IMR-90 (cell line): Measurements from ENCODE around the gene CDKL5. TPM values are rescaled to one million over a fixed set of nuclear protein-coding genes. Genes with fewer than 3 reads are reported as not detected.

ENCODE experiments used
- ATAC-seq: fragments of 200-7000 bp; cut with Tn5 transposase; 2 replicates; pipeline ENCODE4 v1.9.1; 2020; ENCODE audit warnings: low read depth, mild to moderate bottlenecking, moderate library complexity
- BruUV-seq: library from RNA; stranded (reverse); fragments of 400-500 nt; replicated peaks from 2 replicates; lab custom pipeline; 2021; lab: Mats Ljungman, UMichigan
- CTCF ChIA-PET: fragments of 300-600 bp; formaldehyde crosslinking; extraction: SDS; loops from one replicate; lab custom pipeline; 2021; ENCODE audit warnings: antibody characterized with exemption; lab: Yijun Ruan, JAX
- POLR2A ChIA-PET: fragments of 300-600 bp; sonication (Branson Sonifier 250); formaldehyde crosslinking; loops from one replicate; lab custom pipeline; 2022; ENCODE audit warnings: antibody characterized with exemption; ENCODE audit not compliant: unreplicated experiment; lab: Charles Lee
- DNase-seq: peaks from one replicate; pipeline ENCODE4 v3.0.0; 2013
- H2AFZ ChIP-seq: replicated peaks from 2 replicates; pipeline ENCODE3; 2013; ENCODE audit warnings: low read length, mild to moderate bottlenecking; ENCODE audit not compliant: poor library complexity
- H2AK5ac ChIP-seq: 2 replicates; pipeline ENCODE4 v1.6.1; 2013; ENCODE audit warnings: low read depth, low read length, inconsistent platforms
- H2AK9ac ChIP-seq: replicated peaks from 2 replicates; pipeline ENCODE3; 2013; ENCODE audit warnings: mild to moderate bottlenecking, low read depth, low read length, moderate library complexity; ENCODE audit not compliant: poor library complexity
- H2BK120ac ChIP-seq: 2 replicates; pipeline ENCODE4 v1.6.1; 2013; ENCODE audit warnings: low read depth, low read length, inconsistent platforms
- H2BK15ac ChIP-seq: 3 replicates; pipeline ENCODE4 v1.6.1; 2013; ENCODE audit warnings: low read depth, low read length, inconsistent platforms
- H2BK20ac ChIP-seq: 2 replicates; pipeline ENCODE4 v1.6.1; 2013; ENCODE audit warnings: low read depth, mild to moderate bottlenecking, inconsistent platforms, low read length, moderate library complexity
- H2BK5ac ChIP-seq: 2 replicates; pipeline ENCODE4 v1.6.1; 2013; ENCODE audit warnings: mild to moderate bottlenecking, low read depth, low read length, inconsistent platforms; ENCODE audit not compliant: poor library complexity, severe bottlenecking
- H3K14ac ChIP-seq: replicated peaks from 2 replicates; pipeline ENCODE4 v1.6.1; 2013; ENCODE audit warnings: low read depth, low read length, inconsistent platforms
- H3K18ac ChIP-seq: 2 replicates; pipeline ENCODE4 v1.6.1; 2013; ENCODE audit warnings: low read depth, low read length, control low read depth
- H3K23ac ChIP-seq: 2 replicates; pipeline ENCODE4 v1.6.1; 2013; ENCODE audit warnings: low read depth, low read length, inconsistent platforms
- H3K27ac ChIP-seq: 2 replicates; pipeline ENCODE4 v1.5.1; 2013; ENCODE audit warnings: mild to moderate bottlenecking, control low read depth, low read length; ENCODE audit not compliant: insufficient read depth
- H3K27me3 ChIP-seq: 2 replicates; pipeline ENCODE4 v1.6.1; 2013; ENCODE audit warnings: low read length; ENCODE audit not compliant: control insufficient read depth, insufficient read depth
- H3K36me3 ChIP-seq: 2 replicates; pipeline ENCODE4 v1.6.1; 2013; ENCODE audit warnings: low read length, mixed read lengths; ENCODE audit not compliant: control insufficient read depth, insufficient read depth
- H3K4ac ChIP-seq: 2 replicates; pipeline ENCODE4 v1.6.1; 2013; ENCODE audit warnings: low read depth, low read length, inconsistent platforms
- H3K4me1 ChIP-seq: 2 replicates; pipeline ENCODE4 v1.6.1; 2013; ENCODE audit warnings: low read length, mixed read lengths; ENCODE audit not compliant: control insufficient read depth, insufficient read depth
- H3K4me2 ChIP-seq: 2 replicates; pipeline ENCODE4 v1.6.1; 2013; ENCODE audit warnings: low read depth, mild to moderate bottlenecking, control low read depth, low read length, moderate library complexity
- H3K4me3 ChIP-seq: 2 replicates; pipeline ENCODE4 v1.5.1; 2013; ENCODE audit warnings: low read depth, mild to moderate bottlenecking, control low read depth, low read length, moderate library complexity; ENCODE audit not compliant: insufficient read depth
- H3K56ac ChIP-seq: 2 replicates; pipeline ENCODE4 v1.6.1; 2013; ENCODE audit warnings: low read length, inconsistent platforms; ENCODE audit not compliant: insufficient read depth; ENCODE audit errors: extremely low read depth
- H3K79me1 ChIP-seq, 2 experiments: 2 replicates each; pipeline ENCODE4 v1.6.1; 2013; ENCODE audit warnings: low read length in 2 of 2, inconsistent platforms in 1 of 2, low read depth in 1 of 2
- H3K9ac ChIP-seq: 2 replicates; pipeline ENCODE4 v1.6.1; 2013; ENCODE audit warnings: low read depth, low read length, control low read depth
- H3K9me1 ChIP-seq: 2 replicates; pipeline ENCODE4 v1.6.1; 2013; ENCODE audit warnings: low read length, inconsistent platforms; ENCODE audit not compliant: insufficient read depth
- H3K9me3 ChIP-seq: 2 replicates; pipeline ENCODE4 v1.6.1; 2013; ENCODE audit warnings: low read length; ENCODE audit not compliant: control insufficient read depth, insufficient read depth
- H4K20me1 ChIP-seq: 2 replicates; pipeline ENCODE4 v1.6.1; 2013; ENCODE audit warnings: low read length, inconsistent platforms; ENCODE audit not compliant: insufficient read depth
- H4K5ac ChIP-seq: 2 replicates; pipeline ENCODE4 v1.6.1; 2013; ENCODE audit warnings: mild to moderate bottlenecking, low read depth, low read length, control low read depth
- H4K8ac ChIP-seq, 2 experiments: 2 replicates each; pipeline ENCODE4 v1.6.1; 2013; ENCODE audit warnings: low read depth in 2 of 2, low read length in 2 of 2, control low read depth in 1 of 2, inconsistent platforms in 1 of 2
- H4K91ac ChIP-seq: 2 replicates; pipeline ENCODE4 v1.6.1; 2013; ENCODE audit warnings: low read depth, low read length, inconsistent platforms; ENCODE audit not compliant: insufficient read depth
- BHLHE40 ChIP-seq: fragments of 150-350 bp; IDR thresholded peaks from 2 replicates; pipeline ENCODE4 v1.6.1; 2016; ENCODE audit warnings: mild to moderate bottlenecking, low read depth, low read length
- CHD1 ChIP-seq: IDR thresholded peaks from 2 replicates; pipeline ENCODE4 v1.6.1; 2012; ENCODE audit warnings: low read depth, low read length, improper control_type of control experiment
- MAFK ChIP-seq: IDR thresholded peaks from 2 replicates; pipeline ENCODE4 v1.6.1; 2012; ENCODE audit warnings: low read depth, low read length, improper control_type of control experiment
- MAZ ChIP-seq: IDR thresholded peaks from 2 replicates; pipeline ENCODE4 v1.6.1; 2012; ENCODE audit warnings: low read depth, mild to moderate bottlenecking, low read length, improper control_type of control experiment, moderate library complexity, borderline replicate concordance
- NFE2L2 ChIP-seq: fragments of 150-350 bp; IDR thresholded peaks from 2 replicates; pipeline ENCODE4 v1.6.1; 2016; ENCODE audit warnings: low read depth, mild to moderate bottlenecking, low read length
- USF2 ChIP-seq: fragments of 150-350 bp; IDR thresholded peaks from 2 replicates; pipeline ENCODE4 v1.6.1; 2017; ENCODE audit warnings: mild to moderate bottlenecking, antibody characterized with exemption, low read length, low read depth
- WGBS, 2 experiments: methylation state at CpG; one replicate each; pipeline versions ENCODE4 v1.1.5 to v1.1.7; 2013; ENCODE audit warnings: missing lambda C conversion rate in 2 of 2; ENCODE audit not compliant: insufficient read length in 1 of 2; ENCODE audit errors: extremely low coverage in 2 of 2; 5-methylcytosine and 5-hydroxymethylcytosine counted together
- dilution Hi-C: fragments of 300-500 bp; cut with HindIII; formaldehyde crosslinking; loops from one replicate; pipeline ENCODE4 v1.14.3; 2018; ENCODE audit warnings: low sequenced_read_pairs; ENCODE audit not compliant: unreplicated experiment
- in situ Hi-C: fragments of 300-500 bp; cut with MboI; formaldehyde crosslinking; loops from 3 replicates; pipeline ENCODE4 v1.14.3; 2019; ENCODE audit warnings: low sequenced_read_pairs, inconsistent platforms, mixed read lengths
- intact Hi-C: fragments of 100-400 bp; cut with micrococcal nuclease; formaldehyde crosslinking; loops from 2 replicates; pipeline ENCODE4 v1.10.0; 2022
- polyA plus RNA-seq, 3 experiments: library from polyadenylated mRNA; depleted of rRNA; stranded (reverse); fragments of >200 nt; gene quantifications; 2 replicates each; pipeline ENCODE4 v1.2.3, GENCODE V29; 2012; ENCODE audit warnings: low replicate concordance in 1 of 3
- total RNA-seq: library from RNA; depleted of rRNA; stranded (reverse); fragments of >200 nt; gene quantifications from 2 replicates; pipeline ENCODE4 v1.2.3, GENCODE V29; 2012
- TF ChIP-seq, protein P1 (sequence below): conservative IDR thresholded peaks from 2 replicates; pipeline ENCODE4 v1.5.1; 2012; ENCODE audit warnings: mild to moderate bottlenecking, low read depth, low read length, improper control_type of control experiment

Gene CDKL5
- total and polyA plus RNA-seq, 2 of the 4 experiments (the other 2 are of a cell fraction), result 3.5 to 9.7 TPM

DNA sequence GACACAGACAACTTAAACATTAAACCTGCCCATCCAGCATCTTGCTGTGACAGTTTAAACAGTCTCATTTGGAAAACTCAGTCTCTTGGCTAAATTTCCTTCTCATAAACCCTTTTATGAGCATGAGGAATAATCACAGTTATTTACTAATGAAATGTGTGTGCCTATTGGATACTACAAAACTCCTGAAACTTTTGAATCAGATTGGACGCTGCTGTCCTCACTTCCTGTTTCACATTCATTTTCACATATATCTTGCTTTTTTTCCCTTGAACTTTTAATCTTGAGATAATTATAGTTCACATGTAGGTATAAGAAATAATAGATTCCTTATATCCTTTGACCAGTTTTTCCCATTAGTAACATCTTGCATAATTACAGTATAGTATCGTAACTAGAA, 111.7 kb downstream of the CDKL5 start:
- Histone ChIP-seq H2AK5ac (no peak overlapping the region), H3K18ac (no peak overlapping the region), H4K8ac (no peak overlapping the region), H3K4me2 (no peak overlapping the region), H4K20me1 (no peaks in the 10 kb centered on the region), H3K9ac (no peak overlapping the region), H3K56ac (no peak overlapping the region), H2AFZ (no peak overlapping the region), H3K79me1 (peaks cover 0 to 2% of the 10 kb centered on the region in 2 experiments; a peak in 1 of 4 replicates), H3K27ac (no peak overlapping the region), H2BK20ac (no peak overlapping the region), H2BK120ac (no peak overlapping the region), H3K36me3 (0 out of 2 replicates have a peak, but pooled peaks cover 2% of the 10 kb centered on the region), H4K5ac (no peak overlapping the region), H3K4ac (no peak overlapping the region), H4K91ac (no peak overlapping the region), H3K27me3 (no peaks in the 10 kb centered on the region), H3K9me3 (no peaks in the 10 kb centered on the region), H3K4me1 (no peaks in the 10 kb centered on the region), H3K23ac (no peak overlapping the region), H2AK9ac (no peak overlapping the region), H3K4me3 (no peak overlapping the region), H2BK5ac (no peak overlapping the region), H2BK15ac (no peak overlapping the region), H3K14ac (no peak overlapping the region), H3K9me1 (no peaks in the 10 kb centered on the region)
- DNase-seq (no peak), ATAC-seq (no peak)
- dilution Hi-C loops (no loop called here), in situ Hi-C loops (no loop called here), intact Hi-C loops (no loop called here)
- ChIA-PET POLR2A (no interaction called here), CTCF (interaction anchor here (0.6 kb wide), 1 partner anchor 86 kb away, joined by 3 read pairs; no protein-coding TSS in a partner anchor)
- no TSS peak for BruUV-seq
- TF ChIP-seq USF2 (no peak), MAFK (no peak), CHD1 (no peak), MAZ (no peak), BHLHE40 (no peak), NFE2L2 (no peak)
- TF ChIP-seq, protein P1, sequence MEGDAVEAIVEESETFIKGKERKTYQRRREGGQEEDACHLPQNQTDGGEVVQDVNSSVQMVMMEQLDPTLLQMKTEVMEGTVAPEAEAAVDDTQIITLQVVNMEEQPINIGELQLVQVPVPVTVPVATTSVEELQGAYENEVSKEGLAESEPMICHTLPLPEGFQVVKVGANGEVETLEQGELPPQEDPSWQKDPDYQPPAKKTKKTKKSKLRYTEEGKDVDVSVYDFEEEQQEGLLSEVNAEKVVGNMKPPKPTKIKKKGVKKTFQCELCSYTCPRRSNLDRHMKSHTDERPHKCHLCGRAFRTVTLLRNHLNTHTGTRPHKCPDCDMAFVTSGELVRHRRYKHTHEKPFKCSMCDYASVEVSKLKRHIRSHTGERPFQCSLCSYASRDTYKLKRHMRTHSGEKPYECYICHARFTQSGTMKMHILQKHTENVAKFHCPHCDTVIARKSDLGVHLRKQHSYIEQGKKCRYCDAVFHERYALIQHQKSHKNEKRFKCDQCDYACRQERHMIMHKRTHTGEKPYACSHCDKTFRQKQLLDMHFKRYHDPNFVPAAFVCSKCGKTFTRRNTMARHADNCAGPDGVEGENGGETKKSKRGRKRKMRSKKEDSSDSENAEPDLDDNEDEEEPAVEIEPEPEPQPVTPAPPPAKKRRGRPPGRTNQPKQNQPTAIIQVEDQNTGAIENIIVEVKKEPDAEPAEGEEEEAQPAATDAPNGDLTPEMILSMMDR, result no peak
- WGBS, 2 experiments, result no CpG with 5 or more reads among the region's 2 CpGs
